ENCODE results near the gene PDZRN3. TPM values are rescaled to one million over a fixed set of nuclear protein-coding genes. Genes with fewer than 3 reads are reported as not detected.

Gene PDZRN3
- total RNA-seq, 1 experiment from 2014 or later: 0.17 TPM

DNA sequence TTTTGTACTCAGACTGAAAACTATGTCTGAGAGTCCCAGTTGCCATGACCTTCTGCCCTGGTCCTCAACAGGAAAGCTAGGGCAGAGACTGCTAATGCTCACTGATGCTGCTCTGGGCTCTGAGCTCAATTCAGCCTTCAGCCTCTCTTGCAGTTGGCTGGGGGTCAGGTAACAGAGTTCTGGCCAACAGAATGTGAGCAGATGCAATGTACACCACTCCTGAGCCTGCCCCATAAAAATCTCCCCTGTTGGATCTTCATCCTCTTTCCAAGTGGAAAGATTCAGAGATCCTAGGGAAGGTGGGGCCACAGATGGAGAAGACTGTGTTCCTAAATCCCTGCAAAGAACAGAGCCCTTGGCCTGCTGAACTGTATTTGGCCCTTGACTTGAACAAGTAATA lies 87.8 kb downstream of the PDZRN3 start:
- H2AFZ ChIP-seq (ENCODE audit: low read depth, low read length, poor library complexity, severe bottlenecking): no peak overlapping the region
- POLR2A ChIA-PET: no interaction called here
- no peak for TF ChIP-seq EGR1 (IDR thresholded peaks at IDR 0.05; ENCODE audit: low read depth)
- DNase-seq (ENCODE audit: low read depth, low spot score) (no peak), ATAC-seq (no peak)
- H3K9me3 ChIP-seq (ENCODE audit: control insufficient read depth in 1 of 2, insufficient read depth in 1 of 2, low read depth in 1 of 2, low read length in 2 of 2): no peaks in the 10 kb centered on the region
- intact Hi-C loops (cut with micrococcal nuclease): no loop called here
- no peaks in the 10 kb centered on the region for H4K20me1 ChIP-seq (ENCODE audit: insufficient read depth)
- RAD21 ChIA-PET (ENCODE audit: low non-redundant PET in 1 of 2, low total read pairs in 2 of 2, uncharacterized antibody in 2 of 2, unreplicated experiment in 2 of 2): no interaction called here
- H3K4me2 ChIP-seq (ENCODE audit: low read length): no peak overlapping the region
- CTCF ChIA-PET: no interaction called here
- no peaks in the 10 kb centered on the region for H3K9me2 ChIP-seq (ENCODE audit: insufficient read depth)
- H3K4me3 ChIP-seq (replicated peaks in 1 of 2; ENCODE audit: low read depth in 1 of 2, low read length in 2 of 2): no peak overlapping the region
- H3K36me3 ChIP-seq (ENCODE audit: control insufficient read depth in 1 of 2, insufficient read depth in 2 of 2, low read length in 2 of 2): no peaks in the 10 kb centered on the region
- H3K27ac ChIP-seq (ENCODE audit: low read depth, low read length): no peak overlapping the region
- no peaks in the 10 kb centered on the region for H3K4me1 ChIP-seq (ENCODE audit: control insufficient read depth in 1 of 2, insufficient read depth in 2 of 2, low read length in 2 of 2)
- H3K9ac ChIP-seq (ENCODE audit: low read length): no peak overlapping the region
- BruUV-seq (replicated peaks): no TSS peak
- H3K27me3 ChIP-seq (ENCODE audit: insufficient read depth, low read length): no peaks in the 10 kb centered on the region
- no peaks in the 10 kb centered on the region for H3K79me2 ChIP-seq (ENCODE audit: insufficient read depth, low read length)

- intact Hi-C loops (cut with micrococcal nuclease): no loop called here
- ATAC-seq (no peak), DNase-seq (ENCODE audit: low read depth, low spot score) (no peak)
- Histone ChIP-seq H3K27me3 (ENCODE audit: insufficient read depth, low read length) (no peaks in the 10 kb centered on the region), H2AFZ (ENCODE audit: low read depth, low read length, poor library complexity, severe bottlenecking) (no peak overlapping the region), H3K4me3 (replicated peaks in 1 of 2; ENCODE audit: low read depth in 1 of 2, low read length in 2 of 2) (no peak overlapping the region), H3K27ac (ENCODE audit: low read depth, low read length) (no peak overlapping the region), H3K9ac (ENCODE audit: low read length) (no peak overlapping the region), H3K9me3 (ENCODE audit: control insufficient read depth in 1 of 2, insufficient read depth in 1 of 2, low read depth in 1 of 2, low read length in 2 of 2) (no peaks in the 10 kb centered on the region), H3K36me3 (ENCODE audit: control insufficient read depth in 1 of 2, insufficient read depth in 2 of 2, low read length in 2 of 2) (no peaks in the 10 kb centered on the region), H3K4me2 (ENCODE audit: low read length) (no peak overlapping the region), H3K4me1 (ENCODE audit: control insufficient read depth in 1 of 2, insufficient read depth in 2 of 2, low read length in 2 of 2) (no peaks in the 10 kb centered on the region), H3K79me2 (ENCODE audit: insufficient read depth, low read length) (no peaks in the 10 kb centered on the region), H3K9me2 (ENCODE audit: insufficient read depth) (no peaks in the 10 kb centered on the region), H4K20me1 (ENCODE audit: insufficient read depth) (no peaks in the 10 kb centered on the region)
- ChIA-PET POLR2A (no interaction called here), CTCF (no interaction called here), RAD21 (ENCODE audit: low non-redundant PET in 1 of 2, low total read pairs in 2 of 2, uncharacterized antibody in 2 of 2, unreplicated experiment in 2 of 2) (no interaction called here)
- no TSS peak for BruUV-seq (replicated peaks)
- TF ChIP-seq SIN3A (IDR thresholded peaks at IDR 0.05; ENCODE audit: low read depth): no peak
Observed at GRCh38 chr3:73536336-73536895, 88.3 kb downstream of the PDZRN3 start.

GRCh38 chr3:73535931-73536330 lies 88.8 kb downstream of the PDZRN3 start:
- no TSS peak for BruUV-seq (replicated peaks)
- Histone ChIP-seq H3K27me3 (ENCODE audit: insufficient read depth, low read length) (no peaks in the 10 kb centered on the region), H3K79me2 (ENCODE audit: insufficient read depth, low read length) (no peaks in the 10 kb centered on the region), H3K4me3 (replicated peaks in 1 of 2; ENCODE audit: low read depth in 1 of 2, low read length in 2 of 2) (no peak overlapping the region), H3K4me1 (ENCODE audit: control insufficient read depth in 1 of 2, insufficient read depth in 2 of 2, low read length in 2 of 2) (no peaks in the 10 kb centered on the region), H3K4me2 (ENCODE audit: low read length) (no peak overlapping the region), H3K36me3 (ENCODE audit: control insufficient read depth in 1 of 2, insufficient read depth in 2 of 2, low read length in 2 of 2) (no peaks in the 10 kb centered on the region), H3K9me2 (ENCODE audit: insufficient read depth) (no peaks in the 10 kb centered on the region), H4K20me1 (ENCODE audit: insufficient read depth) (no peaks in the 10 kb centered on the region), H2AFZ (ENCODE audit: low read depth, low read length, poor library complexity, severe bottlenecking) (no peak overlapping the region), H3K9me3 (ENCODE audit: control insufficient read depth in 1 of 2, insufficient read depth in 1 of 2, low read depth in 1 of 2, low read length in 2 of 2) (no peaks in the 10 kb centered on the region), H3K27ac (ENCODE audit: low read depth, low read length) (no peak overlapping the region), H3K9ac (ENCODE audit: low read length) (no peak overlapping the region)
- ChIA-PET RAD21 (ENCODE audit: low non-redundant PET in 1 of 2, low total read pairs in 2 of 2, uncharacterized antibody in 2 of 2, unreplicated experiment in 2 of 2) (no interaction called here), CTCF (no interaction called here), POLR2A (no interaction called here)
- DNase-seq (ENCODE audit: low read depth, low spot score) (no peak), ATAC-seq (no peak)
- TF ChIP-seq CBX3 (IDR thresholded peaks at IDR 0.05; ENCODE audit: low read depth) (no peak), TCF7L2 (IDR thresholded peaks at IDR 0.05; ENCODE audit: borderline replicate concordance, extremely low read depth, insufficient read depth, insufficient read length) (no peak), SRF (IDR thresholded peaks at IDR 0.05; ENCODE audit: low read depth) (no peak)
- TF ChIP-seq, protein P1, sequence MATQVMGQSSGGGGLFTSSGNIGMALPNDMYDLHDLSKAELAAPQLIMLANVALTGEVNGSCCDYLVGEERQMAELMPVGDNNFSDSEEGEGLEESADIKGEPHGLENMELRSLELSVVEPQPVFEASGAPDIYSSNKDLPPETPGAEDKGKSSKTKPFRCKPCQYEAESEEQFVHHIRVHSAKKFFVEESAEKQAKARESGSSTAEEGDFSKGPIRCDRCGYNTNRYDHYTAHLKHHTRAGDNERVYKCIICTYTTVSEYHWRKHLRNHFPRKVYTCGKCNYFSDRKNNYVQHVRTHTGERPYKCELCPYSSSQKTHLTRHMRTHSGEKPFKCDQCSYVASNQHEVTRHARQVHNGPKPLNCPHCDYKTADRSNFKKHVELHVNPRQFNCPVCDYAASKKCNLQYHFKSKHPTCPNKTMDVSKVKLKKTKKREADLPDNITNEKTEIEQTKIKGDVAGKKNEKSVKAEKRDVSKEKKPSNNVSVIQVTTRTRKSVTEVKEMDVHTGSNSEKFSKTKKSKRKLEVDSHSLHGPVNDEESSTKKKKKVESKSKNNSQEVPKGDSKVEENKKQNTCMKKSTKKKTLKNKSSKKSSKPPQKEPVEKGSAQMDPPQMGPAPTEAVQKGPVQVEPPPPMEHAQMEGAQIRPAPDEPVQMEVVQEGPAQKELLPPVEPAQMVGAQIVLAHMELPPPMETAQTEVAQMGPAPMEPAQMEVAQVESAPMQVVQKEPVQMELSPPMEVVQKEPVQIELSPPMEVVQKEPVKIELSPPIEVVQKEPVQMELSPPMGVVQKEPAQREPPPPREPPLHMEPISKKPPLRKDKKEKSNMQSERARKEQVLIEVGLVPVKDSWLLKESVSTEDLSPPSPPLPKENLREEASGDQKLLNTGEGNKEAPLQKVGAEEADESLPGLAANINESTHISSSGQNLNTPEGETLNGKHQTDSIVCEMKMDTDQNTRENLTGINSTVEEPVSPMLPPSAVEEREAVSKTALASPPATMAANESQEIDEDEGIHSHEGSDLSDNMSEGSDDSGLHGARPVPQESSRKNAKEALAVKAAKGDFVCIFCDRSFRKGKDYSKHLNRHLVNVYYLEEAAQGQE (IDR thresholded peaks at IDR 0.05; ENCODE audit: low read depth): no peak
- intact Hi-C loops (cut with micrococcal nuclease): no loop called here

Data from HCT116 (cell line).